GM18858 (cell line): ENCODE measurements around the gene RXFP2.

Experiments used
- ATAC-seq: cut with Tn5 transposase; IDR thresholded peaks from one replicate; pipeline ENCODE4 v1.9.1; 2021; ENCODE audit not compliant: unreplicated experiment

RXFP2 gene

DNA sequence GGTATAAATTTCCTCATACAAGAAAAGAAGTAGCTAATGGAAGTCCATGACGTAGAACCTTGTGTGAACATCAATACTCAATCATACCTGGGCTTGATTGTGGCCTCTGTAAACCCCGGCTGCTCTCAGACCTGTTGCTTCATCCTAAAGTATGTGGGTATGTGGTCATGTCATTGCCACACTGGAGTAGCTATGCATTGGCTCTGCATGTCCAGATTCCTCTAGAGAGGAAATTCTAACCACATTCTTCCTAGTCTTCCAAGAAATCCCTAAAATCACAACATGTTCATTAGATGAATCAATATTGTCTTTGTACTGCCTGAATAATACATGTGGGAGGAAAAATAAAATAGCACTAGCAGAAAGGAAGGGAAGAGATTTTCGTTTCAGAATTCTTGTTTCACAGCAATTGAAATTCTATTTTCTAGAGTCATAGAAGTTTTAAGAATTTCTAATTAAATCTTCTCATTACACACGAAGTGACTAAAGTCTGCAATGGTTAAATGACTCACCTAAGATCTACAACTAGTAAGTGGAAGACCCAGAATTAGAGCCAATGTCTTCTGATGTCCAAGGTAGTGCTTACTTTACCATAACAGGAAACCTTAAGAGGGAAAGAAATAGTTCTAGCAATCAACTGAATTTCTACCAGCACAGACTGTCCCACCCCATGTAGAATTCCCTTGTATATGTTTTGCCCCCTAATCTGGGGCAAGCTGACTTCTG, 28.0 kb downstream of the RXFP2 start:
- no peak for ATAC-seq

DNA sequence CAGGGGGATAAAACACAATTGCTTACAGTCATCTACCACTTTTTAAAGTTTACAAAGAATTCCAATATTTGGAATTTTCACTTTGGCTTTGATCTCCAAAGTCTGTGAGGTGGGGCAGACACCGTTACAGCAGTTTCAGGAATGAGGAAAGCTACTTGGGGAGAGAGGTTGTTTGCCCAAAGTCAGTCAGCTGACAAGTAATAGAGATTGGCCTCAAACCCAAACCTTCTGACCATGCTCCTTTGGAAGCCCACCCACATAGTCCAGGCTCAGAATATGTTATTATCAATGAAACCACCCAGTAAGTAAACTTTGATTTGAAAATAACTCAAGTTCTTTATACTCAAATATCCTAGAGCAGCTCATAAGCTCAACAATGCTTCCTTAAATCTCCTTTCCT, 29.0 kb downstream of the RXFP2 start:
- no peak for ATAC-seq

DNA sequence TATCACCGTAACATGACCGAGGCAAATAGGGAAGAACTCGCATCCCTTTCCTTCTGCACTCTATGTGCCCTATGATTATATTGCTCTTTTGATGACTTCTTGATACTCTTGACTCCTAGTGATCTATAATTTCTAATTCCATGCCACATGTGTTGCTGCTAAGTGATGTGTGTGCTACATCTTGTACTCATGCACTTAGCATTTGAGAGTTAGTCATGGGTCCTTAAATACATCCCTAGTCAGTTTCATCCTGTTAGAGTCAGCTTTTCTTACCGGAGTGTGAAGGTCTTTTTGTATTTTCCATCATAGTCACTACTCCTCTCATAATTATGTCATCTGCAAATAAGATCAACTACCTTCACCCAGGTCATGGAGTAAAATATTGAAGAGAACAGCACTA, 30.2 kb downstream of the RXFP2 start:
- ATAC-seq, result no peak

DNA sequence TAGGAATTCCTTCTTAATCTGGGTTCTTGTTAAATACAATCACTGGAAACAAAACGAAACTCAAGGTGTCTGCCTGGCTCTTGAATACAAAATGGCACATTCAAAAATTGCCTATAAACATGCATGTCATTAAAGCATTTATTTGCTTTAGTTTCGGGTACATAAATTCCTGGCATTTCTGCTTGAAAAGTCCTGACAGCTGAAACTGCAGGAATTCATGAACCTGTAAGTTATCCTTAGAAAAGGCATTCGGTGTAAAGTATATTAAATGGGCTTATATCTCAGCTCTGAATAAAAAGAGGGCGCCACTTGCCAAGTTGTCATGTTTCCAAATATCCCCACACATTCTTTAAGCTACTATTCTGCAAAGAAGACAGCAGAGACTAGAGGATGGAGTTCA, 32.9 kb downstream of the RXFP2 start:
- ATAC-seq, result no peak

DNA sequence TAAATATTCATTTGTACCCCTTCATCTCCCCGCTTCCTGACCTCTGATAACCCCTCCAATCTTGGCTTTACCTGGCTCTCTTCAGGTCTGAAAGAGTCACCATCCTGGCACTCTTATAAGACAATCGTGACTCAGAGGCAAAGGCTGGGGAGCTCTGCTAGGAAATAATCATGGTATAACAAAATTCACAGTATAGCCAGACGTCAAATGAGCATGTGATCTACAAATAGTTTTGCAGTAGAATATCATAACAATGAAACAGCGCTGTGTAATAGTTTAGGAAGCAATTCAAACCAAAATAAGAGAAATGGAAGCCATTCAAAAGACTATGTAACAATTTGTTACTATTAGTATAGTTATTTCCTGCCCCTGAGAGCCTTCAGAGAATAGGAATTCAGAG, 34.2 kb downstream of the RXFP2 start:
- no peak for ATAC-seq

DNA sequence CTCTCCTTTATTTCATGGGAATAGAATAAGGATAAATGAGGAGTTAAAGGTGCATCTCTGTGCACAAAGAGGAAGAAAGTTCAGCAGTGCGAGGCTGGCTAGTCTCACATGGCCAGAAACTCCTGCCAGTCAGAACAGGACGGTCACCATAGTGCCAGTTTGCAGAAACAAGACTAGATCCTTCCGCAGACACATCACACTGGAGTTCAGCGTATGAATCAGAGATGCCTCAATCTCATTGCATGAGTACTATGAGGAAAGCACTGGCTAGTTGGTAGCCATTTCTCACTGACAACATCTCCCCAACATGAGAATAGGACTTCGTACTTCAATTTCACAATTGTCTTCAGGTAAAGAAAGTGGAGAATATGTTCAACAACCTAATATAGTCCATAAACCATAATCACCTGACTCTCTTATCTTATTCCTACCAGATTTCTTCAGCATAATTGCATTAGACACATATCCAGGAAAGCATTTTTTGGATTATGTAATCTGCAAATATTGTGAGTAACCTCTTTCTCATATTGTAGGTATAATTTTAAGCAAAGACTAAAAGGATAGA, 34.9 kb downstream of the RXFP2 start:
- ATAC-seq, result no peak

DNA sequence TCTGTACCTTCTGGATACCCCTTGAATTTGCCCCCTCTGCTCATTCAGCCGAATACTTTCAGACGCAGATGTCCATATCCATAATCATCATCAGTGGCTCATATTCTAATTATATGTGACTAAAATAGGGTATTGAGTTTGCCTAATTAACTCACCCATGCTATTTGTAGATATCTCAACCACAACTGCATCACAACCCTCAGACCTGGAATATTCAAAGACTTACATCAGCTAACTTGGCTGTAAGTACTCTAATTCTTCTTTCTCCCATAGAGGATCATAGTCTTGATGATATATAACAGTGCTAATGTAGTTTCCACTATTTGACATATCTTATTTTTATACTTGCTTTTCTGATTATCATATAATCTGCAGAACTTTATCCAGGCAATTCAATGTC, 35.8 kb downstream of the RXFP2 start:
- no peak for ATAC-seq

DNA sequence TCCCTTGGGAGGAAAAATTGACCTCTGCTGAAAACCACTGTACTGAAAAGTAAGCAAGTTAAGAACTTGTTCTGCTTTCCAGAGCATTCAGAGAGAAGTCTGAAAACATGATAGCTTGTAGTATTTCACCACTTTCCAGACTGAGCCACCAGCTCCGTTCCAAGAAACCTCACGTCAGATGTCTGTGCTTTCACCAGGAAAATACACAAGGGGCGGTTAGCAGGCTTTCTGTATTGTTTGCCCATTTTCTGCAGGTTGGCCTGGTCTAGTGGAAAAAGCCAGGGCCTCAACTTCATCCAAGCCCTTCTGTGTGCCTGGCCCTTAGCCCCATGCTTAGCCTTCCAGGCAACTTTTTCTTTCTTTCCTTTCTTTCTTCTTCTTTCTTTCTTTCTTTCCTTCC, 36.4 kb downstream of the RXFP2 start:
- ATAC-seq, result no peak

DNA sequence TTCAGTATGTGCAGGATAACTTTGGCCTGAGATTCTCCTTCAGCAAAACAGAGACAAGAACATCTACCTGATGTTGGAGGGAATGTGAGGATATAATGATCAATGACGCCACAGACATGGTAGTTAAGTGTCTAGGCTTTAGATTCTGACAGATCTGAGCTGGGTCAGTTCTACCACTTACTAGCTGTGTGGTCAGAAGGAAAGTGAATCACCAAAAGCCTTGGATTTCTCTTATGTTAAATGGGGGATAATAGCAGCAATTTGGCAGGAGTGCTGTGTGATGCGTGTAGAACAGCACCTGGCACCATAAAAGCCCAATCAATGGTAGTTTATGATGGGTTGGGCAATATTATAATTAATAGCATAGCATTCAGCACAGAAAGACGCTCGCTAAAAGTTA, 41.7 kb downstream of the RXFP2 start:
- ATAC-seq, result no peak

DNA sequence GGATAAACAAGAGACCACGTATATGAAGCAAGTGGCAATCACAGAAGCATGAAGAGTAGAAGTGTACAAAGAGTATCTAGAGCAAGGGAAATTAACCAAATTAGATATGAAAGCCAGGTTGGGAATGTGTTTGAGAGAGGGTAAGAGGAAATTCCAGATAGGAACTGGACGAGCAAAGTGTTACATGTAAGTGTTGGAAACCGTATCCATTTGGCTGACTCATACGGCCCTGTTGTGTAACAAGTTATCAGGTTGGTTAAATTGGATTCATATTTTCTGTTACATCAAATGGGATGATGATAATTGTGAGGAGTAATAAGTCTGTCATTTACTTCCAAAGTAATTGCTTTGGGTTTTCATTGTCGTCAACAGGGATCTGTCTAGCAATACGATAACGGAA, 46.7 kb downstream of the RXFP2 start:
- ATAC-seq, result no peak

DNA sequence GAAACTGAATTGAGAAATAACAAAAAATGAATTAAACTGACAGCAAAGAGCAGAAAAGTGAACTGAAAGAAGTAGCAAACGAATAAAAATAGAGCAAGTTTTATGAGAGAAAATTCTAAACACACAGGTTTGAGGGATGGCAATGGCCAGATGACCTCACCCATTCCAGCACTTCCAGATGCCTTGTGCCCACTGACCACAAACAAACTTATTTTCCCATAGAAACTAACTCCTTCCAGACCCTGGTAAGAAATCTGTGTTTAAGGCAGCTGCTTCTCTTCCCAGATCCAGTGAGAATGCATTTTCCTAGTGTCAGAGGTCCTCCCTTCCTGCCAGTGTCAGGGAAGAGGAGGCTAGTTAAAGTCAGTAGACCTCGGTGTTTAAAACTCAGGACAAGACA, 51.7 kb downstream of the RXFP2 start:
- no peak for ATAC-seq

DNA sequence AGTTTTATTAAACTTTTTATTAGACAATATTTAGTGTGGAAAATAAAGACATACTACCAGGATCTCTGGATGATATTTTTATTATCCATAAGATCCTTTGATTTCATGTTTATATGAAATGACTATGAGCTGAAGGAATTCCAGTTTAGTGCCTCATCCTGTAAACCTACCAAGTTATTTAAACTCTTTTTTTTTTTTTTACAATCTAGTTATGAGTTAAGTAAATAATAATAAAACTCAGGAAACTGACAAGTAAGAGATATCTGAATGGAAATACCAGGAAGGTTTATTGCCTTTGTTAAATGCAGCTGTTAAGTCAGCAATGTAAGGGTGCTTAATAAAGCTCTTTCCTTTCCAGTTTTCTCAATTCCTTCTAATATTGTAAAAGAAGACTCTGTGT, 53.9 kb downstream of the RXFP2 start:
- no peak for ATAC-seq

DNA sequence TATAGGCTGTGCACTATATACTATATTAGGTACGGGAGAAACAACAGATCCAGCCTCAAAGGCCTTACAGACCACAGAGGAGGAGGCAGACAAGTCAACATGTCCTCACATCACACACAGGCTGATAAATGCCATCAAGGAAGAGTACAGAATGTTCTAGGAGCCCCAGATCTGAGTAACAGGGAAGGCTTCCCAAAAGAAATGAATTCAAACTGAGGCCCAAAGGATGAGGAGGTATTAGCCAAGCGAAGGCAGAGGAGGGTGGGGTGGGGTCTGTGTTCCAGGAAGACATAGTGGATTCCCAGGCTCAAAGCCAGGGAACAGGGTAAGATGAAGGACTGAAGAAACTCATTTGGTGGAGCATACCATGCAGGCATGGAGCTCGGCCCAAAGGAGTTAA, 55.1 kb downstream of the RXFP2 start:
- no peak for ATAC-seq

DNA sequence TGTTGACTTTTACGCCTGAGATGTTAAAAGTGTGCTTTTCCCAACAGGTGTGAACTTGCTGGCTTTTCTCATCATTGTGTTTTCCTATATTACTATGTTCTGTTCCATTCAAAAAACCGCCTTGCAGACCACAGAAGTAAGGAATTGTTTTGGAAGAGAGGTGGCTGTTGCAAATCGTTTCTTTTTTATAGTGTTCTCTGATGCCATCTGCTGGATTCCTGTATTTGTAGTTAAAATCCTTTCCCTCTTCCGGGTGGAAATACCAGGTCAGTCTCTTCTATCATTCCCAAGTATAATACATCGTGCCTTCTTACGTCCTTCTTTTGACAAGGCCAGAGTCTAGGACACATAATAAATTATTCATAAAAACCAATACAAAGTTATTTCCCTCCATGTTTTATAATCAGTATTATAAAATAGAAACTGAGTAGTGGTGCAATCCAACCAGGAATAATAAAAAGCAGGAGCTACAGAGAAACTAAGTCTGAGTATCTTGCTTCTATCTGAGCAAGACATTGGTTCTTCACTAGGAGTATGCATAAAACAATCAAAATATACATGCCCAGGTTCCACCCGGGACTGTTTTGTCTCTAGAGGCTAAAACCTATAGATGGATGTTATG, 57.9 kb downstream of the RXFP2 start:
- no peak for ATAC-seq

DNA sequence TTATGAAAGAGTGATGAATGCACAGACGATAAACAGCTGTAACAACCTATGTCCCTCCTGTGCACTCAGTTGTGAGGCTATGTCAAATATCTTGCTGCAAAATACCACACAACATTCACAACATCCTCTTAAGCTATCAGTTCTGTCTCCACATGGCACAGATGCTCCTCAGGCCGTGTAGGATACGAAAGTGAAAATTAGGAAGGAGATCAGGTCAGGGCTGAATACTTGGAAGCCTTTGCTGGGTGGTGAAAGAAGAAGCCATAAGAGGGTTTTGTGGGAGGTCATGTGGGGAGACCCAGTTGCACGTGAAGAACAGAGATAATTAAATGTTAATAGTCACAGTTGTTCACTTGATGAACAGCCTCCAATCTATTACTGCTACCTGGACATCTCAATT, 58.9 kb downstream of the RXFP2 start:
- ATAC-seq, result no peak

DNA sequence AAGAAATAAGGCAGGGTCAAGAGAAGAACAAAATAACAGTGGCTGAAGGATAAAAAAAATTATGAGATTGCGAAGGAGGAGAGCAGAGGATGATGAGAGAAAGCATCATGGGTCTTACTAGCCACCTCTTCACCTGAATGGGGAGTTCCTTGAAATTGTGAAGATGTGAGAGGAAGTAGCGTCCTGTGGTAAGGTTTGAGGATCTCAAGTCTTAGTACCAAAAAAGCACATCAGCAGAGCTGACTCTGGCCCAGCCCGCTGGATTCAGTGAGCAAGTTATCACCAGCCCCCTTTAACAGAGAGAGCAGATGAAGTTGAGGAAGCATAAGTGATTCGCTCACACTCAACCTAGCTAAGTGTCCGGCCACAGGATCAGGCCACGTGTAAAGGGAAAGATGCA, 61.8 kb downstream of the RXFP2 start:
- no peak for ATAC-seq

DNA sequence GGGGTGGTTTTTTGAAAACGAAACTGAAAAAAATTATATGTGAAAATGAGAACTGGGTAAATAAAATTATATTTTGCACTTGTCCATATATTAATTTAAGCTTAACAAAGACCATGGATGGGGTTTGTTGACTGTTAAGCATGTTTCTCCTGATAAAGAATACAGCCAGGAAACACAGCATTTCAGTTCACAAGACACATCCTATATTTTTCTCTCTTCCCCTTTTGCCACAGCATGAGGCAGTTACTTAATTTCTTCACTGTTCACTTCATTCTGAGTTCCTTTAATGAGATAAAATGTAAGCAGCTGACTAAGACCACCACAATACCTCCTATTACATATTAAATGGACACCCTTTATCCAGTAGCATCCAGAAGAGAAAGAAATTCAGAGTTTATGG, 64.0 kb downstream of the RXFP2 start:
- ATAC-seq, result no peak

DNA sequence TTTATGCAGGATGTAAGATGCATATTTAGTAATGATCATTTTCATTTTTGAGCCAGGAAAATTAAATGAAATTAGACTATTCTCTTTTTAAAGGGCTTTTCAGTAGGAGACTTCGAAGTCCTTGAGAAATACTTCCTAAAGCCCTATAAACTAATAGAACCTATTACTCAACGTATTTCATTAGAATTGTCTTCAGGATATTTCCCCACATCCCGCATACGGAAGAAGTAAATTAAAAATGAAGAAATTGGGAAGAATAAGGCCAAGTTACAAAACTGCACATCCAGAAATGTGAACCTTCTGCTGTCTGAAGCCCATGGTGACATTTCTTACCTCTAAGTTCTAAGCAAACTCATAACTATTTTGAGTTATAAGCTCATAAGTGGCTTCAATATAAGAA, 66.5 kb downstream of the RXFP2 start:
- no peak for ATAC-seq

DNA sequence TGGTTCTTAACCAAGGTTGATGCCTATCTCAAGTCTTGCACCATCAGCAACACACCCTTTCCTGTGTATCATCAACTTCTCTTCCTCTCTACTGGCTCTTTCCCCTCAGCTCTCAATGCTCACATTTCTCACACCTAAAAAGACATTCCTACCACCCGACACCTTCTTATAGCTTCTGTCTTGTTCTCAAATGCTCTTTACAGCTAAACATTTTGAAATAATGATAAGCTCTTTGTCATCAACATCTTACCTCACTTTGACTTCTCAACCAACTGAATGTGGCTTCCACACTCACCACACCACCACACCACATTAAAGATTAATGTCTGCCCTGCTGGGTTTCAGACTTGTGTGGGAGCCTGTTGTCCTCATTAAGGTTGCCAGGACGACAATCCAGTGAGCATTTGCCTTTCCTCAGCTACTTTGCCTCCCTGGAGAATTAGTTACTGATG, 67.8 kb downstream of the RXFP2 start:
- ATAC-seq, result no peak

DNA sequence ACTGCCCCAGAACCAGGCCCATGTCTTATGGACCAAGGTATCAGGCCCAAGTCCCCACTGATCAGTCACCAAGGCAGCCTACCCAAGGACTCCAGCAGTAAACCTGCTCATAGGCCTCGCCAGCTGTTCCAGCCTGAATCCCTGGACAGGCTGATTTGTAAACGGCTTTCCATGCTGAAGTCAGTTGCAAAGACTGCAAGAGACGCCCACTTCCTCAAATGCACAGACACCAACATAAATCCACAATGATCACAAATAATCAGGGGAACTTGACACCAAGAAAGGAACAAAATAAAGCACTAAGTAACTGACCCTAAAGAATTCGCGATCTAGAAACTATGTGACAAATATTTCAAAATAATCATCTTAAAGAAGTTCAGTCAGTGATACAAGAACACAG, 75.2 kb downstream of the RXFP2 start:
- no peak for ATAC-seq

DNA sequence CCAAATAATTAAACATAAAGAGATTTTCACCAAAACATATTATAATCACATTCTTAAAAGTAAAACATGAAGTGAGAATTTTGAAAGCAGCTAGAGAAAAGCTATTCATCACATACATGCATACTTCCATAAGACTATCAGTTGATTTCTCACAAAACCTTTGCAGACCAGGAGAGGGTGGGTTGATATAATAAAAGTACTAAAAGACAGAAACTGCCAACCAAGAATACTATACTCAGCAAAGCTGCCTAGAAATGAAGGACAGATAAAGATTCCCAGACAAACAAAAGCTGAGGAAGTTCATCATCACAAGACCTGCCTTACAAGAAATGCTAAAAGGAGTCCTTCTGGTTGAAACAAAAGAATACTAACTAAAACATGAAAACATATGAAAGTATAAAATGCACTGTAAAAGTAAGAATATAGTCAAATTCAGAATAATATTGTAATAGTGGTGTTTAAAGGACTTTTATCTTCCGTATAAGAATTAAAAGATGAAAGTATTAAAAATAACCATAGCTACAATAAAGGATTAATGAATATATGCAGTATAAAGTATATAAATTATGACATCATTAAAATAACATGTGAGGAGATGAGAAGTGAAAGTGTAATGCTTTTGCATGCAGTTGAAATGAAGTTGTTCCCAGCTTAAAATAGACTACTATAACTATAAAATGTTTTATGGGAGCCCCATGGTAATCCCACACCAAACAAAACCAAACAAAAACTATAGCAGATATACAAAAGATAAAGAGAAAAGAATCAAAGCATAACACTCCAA, 76.2 kb downstream of the RXFP2 start:
- no peak for ATAC-seq

DNA sequence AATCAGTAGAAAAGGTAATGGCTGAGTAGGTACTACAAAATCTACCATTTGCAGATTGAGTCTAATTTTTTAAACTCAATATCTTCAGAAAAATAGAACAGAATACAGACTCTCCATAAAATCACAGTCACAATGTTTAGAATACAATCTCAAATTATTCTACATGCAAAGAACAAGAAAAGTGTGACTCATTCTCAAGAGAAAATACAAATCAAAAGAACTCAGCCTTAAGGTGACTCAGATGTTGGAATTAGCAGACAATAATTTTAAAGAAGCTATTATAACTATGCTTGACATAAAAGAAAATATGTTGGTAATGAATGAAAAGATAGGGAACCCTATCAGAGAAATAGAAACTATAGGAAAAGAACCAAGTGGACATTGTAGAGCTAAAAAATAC, 78.9 kb downstream of the RXFP2 start:
- ATAC-seq, result no peak
